OCI-LY1 (cell line): ENCODE measurements around the gene STK32C.

Experiments
- CTCF ChIP-seq: fragments of 200-600 bp; sonication (generic), shearing (Covaris generic); IDR thresholded peaks from 2 replicates; pipeline ENCODE4 v1.5.1; 2017; ENCODE audit warnings: mild to moderate bottlenecking, antibody characterized with exemption, low read length, moderate library complexity, mixed read lengths
- EZH2 ChIP-seq: fragments of 200-600 bp; sonication (generic), shearing (Covaris generic); IDR thresholded peaks from 2 replicates; pipeline ENCODE4 v1.8.0; 2017; ENCODE audit warnings: borderline replicate concordance, mixed run types, mild to moderate bottlenecking, antibody characterized with exemption, low read length, moderate library complexity, mixed read lengths

DNA sequence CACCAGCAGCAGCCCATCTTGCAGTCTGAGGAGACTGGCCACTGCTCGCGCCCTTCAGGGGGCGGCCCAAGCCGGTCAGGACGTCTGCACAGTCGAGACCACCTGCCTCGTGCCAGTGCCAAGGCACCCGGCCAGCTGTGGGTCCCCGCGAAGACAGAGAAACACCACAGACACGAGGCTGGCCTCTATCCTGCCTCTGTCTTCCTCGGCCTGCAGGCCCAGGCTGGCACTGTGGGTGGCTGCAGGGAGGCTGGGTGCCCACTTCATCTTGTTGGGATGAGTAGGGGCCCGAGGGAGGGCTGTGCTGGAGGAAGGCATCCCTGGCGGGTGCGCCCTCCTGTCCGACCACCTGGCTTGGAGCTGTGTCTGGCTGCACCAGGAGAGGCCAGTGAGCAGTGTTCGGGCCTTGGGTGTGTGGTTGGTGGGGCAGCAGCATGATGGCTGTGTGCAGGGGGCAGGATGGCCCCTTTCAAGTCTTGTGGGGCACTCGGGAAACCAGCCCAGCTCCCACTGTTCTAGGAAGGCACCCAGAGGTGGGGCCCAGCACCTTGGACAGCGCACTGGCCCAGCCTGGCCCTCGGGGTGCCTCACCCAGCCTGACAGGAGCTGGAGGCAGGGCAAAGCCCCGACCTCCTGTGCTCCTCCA is 113.7 kb downstream of the STK32C start:
- TF ChIP-seq CTCF = no peak
- TF ChIP-seq EZH2 = no peak
